ENCODE measurements around the gene PDCD6IP. TPM values are rescaled to one million over a fixed set of nuclear protein-coding genes. Genes with fewer than 3 reads are reported as not detected.
"Not testable (repeated sequence)": the region's sequence is repeated elsewhere in the genome, so short reads cannot be mapped to it uniquely, and the experiment has no call there.

PDCD6IP gene
- polyA plus RNA-seq, 1 donor: 104 TPM

GRCh38 chr3:33855884-33856546 is 57.6 kb downstream of the PDCD6IP start:
- no peak for DNase-seq

DNA sequence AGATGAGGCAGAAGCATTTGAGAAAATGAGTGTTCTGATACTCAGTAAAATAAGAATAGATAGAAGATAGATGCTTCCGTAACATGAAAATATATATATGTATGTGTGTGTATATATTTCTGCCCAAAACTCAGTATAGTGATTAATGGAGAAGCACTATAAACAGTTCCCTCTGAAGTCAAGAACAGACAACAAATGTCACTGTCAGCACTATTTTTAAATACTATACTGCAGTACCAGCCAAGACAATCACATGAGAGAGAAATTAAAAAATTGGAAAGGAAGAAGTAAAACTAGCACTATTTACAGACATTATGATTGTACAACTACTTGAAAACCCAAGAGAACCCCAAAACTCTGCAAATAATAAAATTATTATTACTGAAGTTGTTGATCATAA is 59.3 kb downstream of the PDCD6IP start:
- DNase-seq: not testable (repeated sequence)

DNA sequence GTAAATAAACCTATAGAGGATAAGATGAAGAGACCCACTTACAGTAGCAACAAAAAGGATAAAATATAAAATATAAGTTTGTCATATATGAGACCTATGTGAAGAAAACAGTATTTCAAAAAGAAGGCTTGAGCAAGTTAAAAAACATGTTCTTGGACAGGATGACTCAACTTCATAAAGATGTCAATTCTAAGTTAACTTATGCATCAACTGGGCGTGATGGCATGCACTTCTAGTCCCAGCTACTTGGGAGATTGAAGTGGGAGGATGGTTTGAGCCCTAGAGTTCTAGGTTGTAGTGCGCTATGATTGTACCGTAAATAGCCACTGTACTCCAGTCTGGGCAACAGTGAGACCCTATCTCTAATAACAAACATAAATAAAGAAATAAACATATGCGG is 59.7 kb downstream of the PDCD6IP start:
- no peak for DNase-seq

GRCh38 chr3:33860373-33861050 is 62.1 kb downstream of the PDCD6IP start:
- DNase-seq: no peak

DNA sequence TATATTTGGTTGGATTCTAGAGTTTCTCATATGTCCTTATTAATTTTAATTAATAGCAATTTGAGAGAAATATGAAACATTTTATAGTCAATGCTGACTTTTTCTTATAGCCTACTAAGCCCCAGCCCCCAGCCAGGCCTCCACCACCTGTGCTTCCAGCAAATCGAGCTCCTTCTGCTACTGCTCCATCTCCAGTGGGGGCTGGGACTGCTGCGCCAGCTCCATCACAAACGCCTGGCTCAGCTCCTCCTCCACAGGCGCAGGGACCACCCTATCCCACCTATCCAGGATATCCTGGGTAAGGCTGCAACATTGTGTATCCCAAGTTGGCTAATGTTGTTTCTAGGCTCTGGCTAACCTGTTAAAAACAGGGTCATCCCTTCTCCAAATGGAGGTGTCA is 66.7 kb downstream of the PDCD6IP start:
- DNase-seq: no peak

GRCh38 chr3:33868309-33868708 is 69.9 kb downstream of the PDCD6IP start:
- DNase-seq: no peak

DNA sequence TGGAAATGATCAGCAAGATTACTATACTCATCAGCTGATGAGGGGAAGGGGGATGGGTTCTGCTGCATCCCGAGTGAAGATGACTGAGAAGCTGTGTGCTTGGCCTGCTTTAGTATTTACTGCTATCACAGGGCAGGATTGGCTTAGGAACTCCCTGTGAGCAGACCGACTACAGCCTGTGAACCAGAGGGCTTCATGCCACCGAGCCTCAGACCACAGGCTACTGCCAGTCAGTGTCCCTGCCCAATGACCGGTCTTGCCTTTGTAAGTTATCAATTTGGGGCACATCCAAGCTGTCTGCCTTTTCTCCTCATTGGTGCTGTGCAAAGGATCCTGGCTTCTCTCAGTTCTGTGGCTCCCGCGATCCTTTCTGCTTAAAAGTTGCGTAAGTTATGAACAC is 71.5 kb downstream of the PDCD6IP start:
- no peak for DNase-seq

DNA sequence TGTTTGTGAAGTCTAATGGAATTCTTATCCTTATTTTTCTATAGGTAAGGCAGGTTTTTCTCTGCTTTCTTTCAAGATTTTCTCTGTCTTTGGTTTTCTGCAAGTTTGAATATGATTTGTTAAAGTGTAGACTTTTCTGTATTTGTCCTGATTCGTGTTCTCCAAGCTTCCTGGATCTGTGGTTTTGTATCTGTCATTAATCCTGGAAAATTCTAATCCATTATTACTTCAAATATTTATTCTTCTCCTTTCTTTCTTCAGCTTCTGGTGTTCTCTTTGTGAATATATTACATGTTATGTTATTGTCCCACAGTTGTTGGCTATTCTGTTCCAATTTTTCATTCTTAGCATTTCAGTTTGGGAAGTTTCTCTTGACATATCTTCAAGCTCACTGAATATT is 76.4 kb downstream of the PDCD6IP start:
- no peak for DNase-seq

DNA sequence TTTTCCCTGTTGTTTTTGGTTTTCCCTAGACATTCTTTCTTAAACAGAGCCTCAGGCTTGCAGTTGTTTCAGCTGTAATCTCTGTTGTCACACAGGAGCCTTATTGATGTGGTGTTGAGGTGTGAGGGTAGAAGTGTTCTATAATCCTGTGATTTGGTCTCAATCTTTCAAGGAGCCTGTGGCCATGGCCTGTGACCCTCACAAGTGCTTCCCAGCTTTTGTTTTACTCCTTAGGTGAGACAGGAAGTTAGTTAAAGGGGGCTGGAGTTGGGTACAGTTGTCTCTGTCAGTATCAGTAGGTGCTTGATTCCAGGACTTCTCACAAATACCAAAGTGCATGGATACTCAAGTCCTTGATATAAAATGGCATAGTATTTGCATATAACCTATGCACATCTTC is 77.2 kb downstream of the PDCD6IP start:
- no peak for DNase-seq

- DNase-seq: no peak
These were observed 78.8 kb downstream of the PDCD6IP start for GRCh38 chr3:33877187-33877586.

- no peak for DNase-seq
These were observed 81.1 kb downstream of the PDCD6IP start for GRCh38 chr3:33879540-33879939.

GRCh38 chr3:33881156-33882064 is 83.0 kb downstream of the PDCD6IP start:
- DNase-seq: no peak

DNA sequence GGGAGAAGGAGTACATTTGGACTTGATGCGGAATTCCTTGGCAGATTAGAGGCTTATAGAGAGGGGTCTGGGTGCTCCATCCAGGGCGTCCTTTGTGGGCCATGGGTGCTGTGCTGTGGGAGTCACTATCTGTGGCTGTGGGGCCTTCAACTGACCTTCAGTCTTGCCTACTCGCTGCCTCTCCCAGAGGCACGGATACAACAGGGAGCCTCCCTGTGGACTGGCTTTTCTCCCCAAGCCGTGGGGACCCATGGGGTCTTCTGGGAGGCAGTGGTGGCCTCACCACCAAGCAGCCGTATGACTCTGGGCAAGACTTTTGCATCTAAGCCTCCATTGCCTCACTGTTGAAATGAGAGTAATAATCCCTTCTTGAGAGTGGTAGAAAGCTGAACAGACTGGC is 83.9 kb downstream of the PDCD6IP start:
- DNase-seq: no peak

DNA sequence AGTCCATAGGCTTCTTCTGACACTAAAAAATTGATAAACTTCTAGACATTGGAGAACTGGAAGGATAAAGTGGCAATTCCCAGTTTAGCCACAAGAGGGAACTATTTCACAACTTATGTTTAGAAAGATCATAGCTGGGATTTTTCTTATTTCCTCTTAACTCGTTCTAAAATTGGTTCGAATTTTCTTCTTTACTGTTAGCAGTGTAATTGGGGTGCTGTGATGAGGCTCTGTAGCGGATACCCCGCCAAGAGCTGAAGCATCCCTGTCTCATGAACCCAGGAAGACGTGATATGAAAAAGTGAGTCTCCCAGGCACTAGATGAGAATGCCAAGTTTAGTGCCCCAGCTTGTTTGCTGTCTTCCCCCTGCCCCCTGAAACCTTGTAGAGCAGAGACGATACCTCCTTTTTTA is 85.1 kb downstream of the PDCD6IP start:
- DNase-seq: peak; percentile 38

- DNase-seq: no peak
These were observed 85.6 kb downstream of the PDCD6IP start for GRCh38 chr3:33883951-33884561.

GRCh38 chr3:33884701-33885100 is 86.3 kb downstream of the PDCD6IP start:
- no peak for DNase-seq

DNA sequence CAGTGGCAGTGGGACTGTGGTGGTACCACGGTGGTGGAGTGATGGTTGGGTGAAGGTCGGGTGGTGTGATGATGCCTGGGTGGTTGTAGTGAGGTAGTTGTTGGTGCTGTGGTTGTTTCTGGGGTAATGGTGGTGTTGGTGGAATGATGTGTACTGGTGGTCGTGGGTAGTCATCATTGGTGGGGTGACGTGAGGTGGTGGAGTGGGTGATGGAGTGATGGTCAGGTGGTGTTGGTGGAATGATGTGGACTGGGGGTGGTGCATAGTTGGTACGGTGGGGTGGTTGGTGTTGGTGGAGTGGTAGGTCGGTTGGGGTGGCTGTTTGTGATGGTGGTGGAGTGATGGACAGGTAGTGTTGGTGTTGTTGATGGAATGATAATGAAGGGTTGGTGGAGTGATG is 87.1 kb downstream of the PDCD6IP start:
- DNase-seq: no peak

- DNase-seq: no peak
These were observed 87.6 kb downstream of the PDCD6IP start for GRCh38 chr3:33886015-33886414.

- no peak for DNase-seq
These were observed 89.0 kb downstream of the PDCD6IP start for GRCh38 chr3:33887478-33887877.

GRCh38 chr3:33889394-33890039 is 91.1 kb downstream of the PDCD6IP start:
- no peak for DNase-seq

DNA sequence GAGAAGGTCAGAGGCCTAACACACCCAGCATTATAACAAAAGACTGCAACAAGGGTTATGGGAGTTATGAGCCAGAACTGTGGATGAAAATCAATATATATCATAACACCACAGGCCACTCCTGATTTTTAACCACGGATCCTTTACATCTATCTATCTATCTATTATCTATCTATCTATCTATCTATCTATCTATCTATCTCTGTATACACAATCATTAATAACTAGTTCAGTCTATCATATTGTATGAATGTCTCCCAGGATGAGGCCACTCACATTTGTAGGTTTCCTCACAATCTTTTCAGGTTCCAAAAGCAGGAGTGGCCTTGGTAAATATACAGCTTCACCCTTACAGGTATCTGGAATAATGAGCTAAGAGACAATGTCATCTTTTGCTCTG is 94.2 kb downstream of the PDCD6IP start:
- no peak for DNase-seq

- DNase-seq: no peak
These were observed 97.2 kb downstream of the PDCD6IP start for GRCh38 chr3:33895658-33896057.

Data from hindlimb muscle (tissue), 1 donor.